NCI-H187 (cell line): ENCODE data around the gene GABARAP.

ENCODE experiments used
- DNase-seq, 2 experiments: peaks; one replicate each; lab custom pipeline; 2025; lab: John Stamatoyannopoulos, UW

Gene GABARAP

GRCh38 chr17:7241783-7242716 is at the start of gene GABARAP:
Gene GABARAP, minus strand, starts transcription at chr17:7242449. Its CDS starts 119 bp downstream, at chr17:7242330.
- peak; percentile 59 to 80 for DNase-seq

GRCh38 chr17:7290685-7291084 is 48.4 kb upstream of the GABARAP start:
- no peak for DNase-seq

DNA sequence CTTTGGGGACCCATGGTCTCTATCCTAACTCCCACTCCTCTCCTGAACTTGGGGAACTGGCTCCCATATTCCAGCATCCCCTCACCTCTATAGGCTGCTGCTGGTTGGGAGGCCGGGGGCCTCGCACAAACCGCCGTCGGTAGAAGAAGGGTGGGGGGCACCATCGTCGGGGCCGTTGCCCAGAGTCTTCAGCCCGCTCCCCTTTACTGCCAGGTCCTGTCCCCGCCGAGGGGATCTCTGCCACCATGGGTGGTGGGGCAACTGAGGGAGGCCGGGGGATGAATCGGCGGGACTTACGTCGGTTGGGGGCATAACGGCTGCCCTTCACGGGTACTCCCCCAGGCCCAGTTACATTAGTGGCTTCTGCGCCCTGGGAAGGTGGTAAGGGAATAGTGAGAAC is 47.9 kb upstream of the GABARAP start:
- no peak for DNase-seq

DNA sequence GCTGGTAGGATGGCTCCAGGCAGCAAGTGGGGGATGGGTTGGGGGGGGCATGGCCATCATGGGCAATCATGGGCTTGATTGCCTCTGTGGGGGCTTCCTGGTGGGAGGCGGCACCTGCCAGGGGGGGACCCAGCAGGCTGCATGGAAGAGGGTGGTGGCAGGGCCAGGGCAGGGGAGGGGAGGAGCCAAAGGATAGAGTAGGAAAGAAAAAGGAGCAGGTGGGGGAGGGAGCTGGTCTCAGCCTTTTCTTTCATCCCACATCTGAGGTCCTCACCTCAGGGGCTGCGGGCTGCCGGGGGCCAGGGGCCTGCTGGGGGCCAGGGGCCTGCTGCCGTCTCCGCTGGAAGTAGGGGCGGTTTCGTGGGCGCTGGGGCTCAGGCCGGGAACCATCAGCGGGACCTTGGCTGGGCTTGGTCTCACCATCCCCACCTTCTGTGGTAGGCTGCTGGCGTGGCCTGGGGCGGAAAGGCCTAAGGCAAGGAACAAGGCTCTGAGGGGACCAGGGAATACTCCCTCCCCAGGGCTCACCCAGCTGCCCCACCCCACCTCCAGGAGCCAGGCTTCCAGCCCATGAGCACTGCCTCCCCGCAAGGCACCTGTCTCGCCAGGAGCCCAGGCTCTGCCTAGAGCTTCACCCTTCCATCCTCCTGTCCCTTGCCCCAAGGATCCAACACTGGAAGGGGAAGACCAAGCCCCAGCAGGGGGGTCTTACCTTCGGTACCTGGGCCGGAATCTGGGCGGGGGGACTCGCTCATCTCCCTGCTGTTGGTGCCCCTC is 47.2 kb upstream of the GABARAP start:
- DNase-seq = no peak

DNA sequence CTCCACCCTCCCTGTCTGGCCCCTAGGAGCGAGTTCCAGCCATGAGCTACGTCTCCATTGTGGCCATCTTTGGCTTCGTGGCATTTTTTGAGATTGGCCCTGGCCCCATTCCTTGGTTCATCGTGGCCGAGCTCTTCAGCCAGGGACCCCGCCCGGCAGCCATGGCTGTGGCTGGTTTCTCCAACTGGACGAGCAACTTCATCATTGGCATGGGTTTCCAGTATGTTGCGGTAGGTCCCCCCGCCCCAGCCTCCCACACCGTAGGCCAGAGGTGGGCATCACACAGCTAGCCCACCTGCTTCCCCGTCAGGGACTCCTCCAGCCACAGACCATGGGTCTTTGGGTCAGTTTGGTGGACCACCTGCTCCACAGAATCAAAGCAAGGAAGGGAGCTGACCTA is 43.4 kb upstream of the GABARAP start:
- DNase-seq = no peak

DNA sequence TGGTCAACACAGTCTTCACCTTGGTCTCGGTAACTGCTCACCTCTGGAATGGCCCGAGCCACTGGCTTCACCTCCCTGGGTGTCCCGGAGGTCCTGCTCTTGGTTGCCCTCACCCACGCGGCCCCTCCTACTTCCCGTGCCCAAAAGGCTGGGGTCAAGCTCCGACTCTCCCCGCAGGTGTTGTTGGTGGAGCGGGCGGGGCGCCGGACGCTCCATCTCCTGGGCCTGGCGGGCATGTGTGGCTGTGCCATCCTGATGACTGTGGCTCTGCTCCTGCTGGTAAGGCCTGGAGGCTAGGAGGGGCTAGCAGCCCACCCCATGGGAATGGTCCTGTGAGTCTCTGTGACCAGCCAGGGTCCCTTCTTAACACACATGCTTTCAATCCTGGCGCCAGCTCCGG is 42.7 kb upstream of the GABARAP start:
- DNase-seq = no peak

- DNase-seq = no peak
These were observed 41.4 kb upstream of the GABARAP start for GRCh38 chr17:7283471-7284216.

GRCh38 chr17:7282752-7283321 is 40.6 kb upstream of the GABARAP start:
- no peak for DNase-seq

DNA sequence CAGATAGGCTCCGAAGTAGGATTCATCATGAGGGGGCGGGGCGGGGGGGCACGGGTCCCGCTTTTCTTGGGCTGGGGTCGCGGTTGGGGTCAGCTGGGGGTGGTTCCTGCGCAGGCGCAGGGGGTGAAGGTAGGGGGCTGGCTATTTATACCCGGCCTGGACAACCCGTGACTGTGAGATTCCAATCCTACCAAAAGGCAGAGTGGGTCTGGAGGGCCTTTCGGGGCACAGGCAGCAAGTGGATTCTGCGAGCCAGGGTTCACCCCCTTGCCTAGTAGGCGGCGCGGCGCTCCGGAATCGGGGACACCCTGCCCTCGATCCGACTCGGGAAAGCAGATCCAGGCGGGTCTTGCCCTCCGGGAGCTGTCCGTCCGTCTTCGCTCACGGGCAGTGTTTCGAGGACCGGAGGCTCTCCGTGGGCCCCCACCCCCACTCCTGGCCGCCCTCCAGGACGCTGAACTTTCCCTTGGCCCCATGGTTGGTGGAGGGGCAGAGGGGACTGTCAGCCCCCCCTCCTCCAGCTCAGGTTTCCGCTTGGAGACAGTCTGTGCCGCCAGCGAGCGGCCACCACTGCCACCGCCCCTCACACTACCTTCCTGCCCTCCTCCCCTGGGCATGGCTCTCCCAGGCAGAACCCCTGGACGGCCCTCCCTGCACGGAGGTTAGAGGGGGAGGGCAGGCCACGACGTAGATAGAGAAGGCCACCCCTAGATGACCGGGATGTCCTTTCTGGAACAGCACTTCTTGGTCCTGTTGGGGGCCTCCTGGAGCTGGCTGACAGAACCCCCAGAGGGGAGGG is 39.9 kb upstream of the GABARAP start:
- no peak for DNase-seq

GRCh38 chr17:7281074-7281952 is 39.1 kb upstream of the GABARAP start, which contains the start of gene SLC2A4:
Gene SLC2A4, plus strand, starts transcription at chr17:7281718. Its CDS starts 217 bp downstream, at chr17:7281935.
- peak; percentile 82 to 90 for DNase-seq

- peak in 1 of 2 experiments; percentile 17 for DNase-seq
These were observed 38.3 kb upstream of the GABARAP start for GRCh38 chr17:7280519-7281073.

DNA sequence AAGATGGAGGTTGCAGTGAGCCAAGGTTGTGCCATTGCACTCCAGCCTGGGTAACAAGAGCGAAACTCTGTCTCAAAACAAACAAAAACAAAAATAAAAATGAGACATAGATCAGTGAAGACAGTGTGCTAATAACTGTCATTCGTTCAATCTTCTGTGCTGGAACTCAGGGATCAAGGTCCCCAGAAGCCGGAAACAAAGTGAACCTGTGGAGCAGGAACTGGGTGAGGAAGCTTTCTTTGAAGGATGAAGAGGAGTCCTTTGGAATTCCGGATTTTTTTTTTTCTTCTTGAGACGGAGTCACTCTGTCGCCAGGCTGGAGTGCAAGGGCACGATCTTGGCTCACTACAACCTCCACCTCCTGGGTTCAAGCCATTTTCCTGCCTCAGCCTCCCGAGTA is 37.2 kb upstream of the GABARAP start:
- DNase-seq = no peak

- no peak for DNase-seq
These were observed 24.5 kb upstream of the GABARAP start for GRCh38 chr17:7266784-7267183.

DNA sequence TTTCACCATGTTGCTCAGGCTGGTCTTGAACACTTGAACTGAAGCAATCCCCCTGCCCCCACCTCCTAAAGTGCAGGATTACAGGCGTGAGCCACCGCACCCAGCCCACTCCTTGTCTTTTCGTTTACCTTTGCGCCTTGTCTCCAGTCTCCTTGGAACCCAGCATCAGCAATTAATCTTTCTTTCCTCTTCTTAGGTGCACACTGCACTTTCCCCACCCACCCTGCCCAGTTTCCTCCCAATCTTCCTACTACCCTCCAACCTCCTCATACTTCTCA is 21.5 kb upstream of the GABARAP start:
- no peak for DNase-seq

DNA sequence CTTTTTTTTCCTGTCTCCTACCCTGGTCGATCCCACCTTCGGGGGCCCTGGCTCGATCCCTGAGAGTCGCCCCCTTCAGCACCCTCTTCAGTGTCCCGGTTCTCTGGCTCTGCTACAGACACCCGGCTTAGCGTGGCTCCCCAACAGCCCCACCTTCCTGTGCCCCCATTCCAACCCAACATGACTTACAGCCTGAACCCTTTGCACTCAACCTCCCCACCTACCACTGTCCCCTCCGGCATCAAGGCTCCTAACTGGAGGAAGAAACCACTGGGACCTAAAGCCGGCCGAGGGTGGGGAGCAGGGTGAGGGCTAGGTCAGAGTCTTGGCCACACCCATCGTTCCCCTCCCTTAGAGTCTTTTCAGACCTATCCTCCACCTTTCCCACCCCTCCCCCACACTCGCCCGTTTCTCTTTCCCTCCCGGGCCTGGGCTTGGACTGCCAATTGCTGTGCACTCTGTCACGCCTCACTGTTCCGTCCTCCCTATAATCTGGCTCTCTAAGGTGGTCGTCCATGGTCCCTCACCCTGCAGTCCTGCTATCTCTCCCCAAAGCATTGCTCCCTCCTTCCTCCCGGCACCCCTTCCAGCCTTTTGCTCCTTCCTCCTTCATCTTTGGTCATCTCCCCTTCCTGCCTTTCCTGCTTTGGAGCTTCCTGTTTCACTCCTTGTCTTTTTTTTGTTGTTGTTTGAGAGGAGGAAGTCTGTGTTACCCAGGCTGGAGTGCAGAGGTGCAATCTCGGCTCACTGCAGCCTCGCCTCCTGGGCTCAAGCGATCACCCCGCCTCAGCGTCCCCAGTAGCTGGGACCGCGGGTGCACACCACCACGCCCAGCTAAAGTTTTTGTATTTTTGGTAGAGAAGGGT is 20.9 kb upstream of the GABARAP start:
- peak in 1 of 2 experiments; percentile 10 for DNase-seq

DNA sequence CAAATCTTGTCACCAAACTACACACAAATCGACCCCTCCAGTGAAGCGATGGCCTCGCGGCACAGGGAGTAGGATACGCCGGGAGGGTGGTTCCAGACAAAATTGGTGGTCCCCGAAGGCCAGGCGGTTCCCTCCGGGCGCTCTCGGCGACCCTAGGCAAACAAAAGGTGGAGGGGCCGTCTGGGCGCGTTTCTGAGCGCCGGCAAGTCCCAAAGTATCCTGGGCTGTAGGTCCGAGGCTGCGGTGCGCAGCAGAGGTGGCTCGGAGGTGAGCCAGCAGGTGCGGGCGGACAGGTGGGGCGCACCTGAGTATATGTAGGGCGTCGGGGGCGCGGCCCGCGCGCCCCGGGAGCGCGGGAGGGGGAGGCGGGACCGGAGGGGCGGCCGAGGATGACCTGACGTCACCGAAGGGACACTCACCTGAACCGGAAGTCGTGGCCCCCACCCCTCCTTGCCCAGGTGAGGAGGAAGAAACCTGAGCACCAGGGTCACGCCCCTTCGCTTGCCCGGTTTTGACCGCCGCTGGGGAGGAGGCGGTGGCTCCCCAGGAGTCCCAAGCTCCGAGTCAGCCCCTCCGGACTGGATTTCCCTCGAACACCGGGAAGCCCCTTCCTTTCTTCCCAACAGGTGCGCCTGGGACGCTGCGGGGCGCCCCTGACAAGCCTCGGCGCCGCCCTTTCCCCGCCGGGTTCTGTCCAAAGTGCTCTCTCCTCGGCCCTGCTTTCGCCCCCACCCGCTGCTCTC is 20.1 kb upstream of the GABARAP start, which contains the start of gene CLDN7:
Gene CLDN7 (minus strand): TSS at position 287 of the 743 bp plus-strand sequence. CDS start 435 bp downstream, outside the sequence.
- DNase-seq = peak; percentile 31 to 68

- no peak for DNase-seq
These were observed 19.3 kb upstream of the GABARAP start for GRCh38 chr17:7261379-7262191.
